ENCODE data around the gene RNF220. TPM values are rescaled to one million over a fixed set of nuclear protein-coding genes. Genes with fewer than 3 reads are reported as not detected.

RNF220 gene
- total and polyA plus RNA-seq, 2 donors from 2014 or later = 66.9 to 69.0 TPM

GRCh38 chr1:44631333-44631646, 226.2 kb downstream of the RNF220 start:
- Histone ChIP-seq H3K27me3 (ENCODE audit: control insufficient read depth, insufficient read depth, low read length) (no peaks in the 10 kb centered on the region), H3K9me3 (ENCODE audit: control insufficient read depth in 2 of 3, insufficient read depth in 1 of 3, low read length in 3 of 3) (no peaks in the 10 kb centered on the region), H3K4me3 (ENCODE audit: low read length in 3 of 3) (peak overlapping the region; percentile 55 to 85 (median 60)), H3K36me3 (ENCODE audit: control insufficient read depth in 2 of 3, insufficient read depth in 3 of 3, low read length in 3 of 3) (peaks cover 4 to 17% (median 6%) of the 10 kb centered on the region in 3 donors), H3K27ac (ENCODE audit: low read depth in 2 of 2, low read length in 2 of 2) (peak overlapping the region; percentile 83 to 89), H3K4me1 (ENCODE audit: control insufficient read depth in 2 of 3, insufficient read depth in 2 of 3, low read depth in 1 of 3, low read length in 3 of 3) (peaks cover 0 to 20% (median 15%) of the 10 kb centered on the region in 3 donors), H3K9ac (ENCODE audit: low read length in 3 of 3) (peak overlapping the region; percentile 2 to 87 (median 7))
- FAIRE-seq (no peak), DNase-seq (no peak)
- TF ChIP-seq CTCF (IDR thresholded peaks at IDR 0.05; ENCODE audit: borderline replicate concordance, extremely low read depth, insufficient read depth) = no peak
- intact Hi-C loops (cut with DNase I) = no loop called here

GRCh38 chr1:44631647-44632539, 226.8 kb downstream of the RNF220 start:
- intact Hi-C loops (cut with DNase I) = no loop called here
- DNase-seq (peak; percentile 91 to 97 (median 94)), FAIRE-seq (no peak)
- Histone ChIP-seq H3K4me3 (ENCODE audit: low read length in 3 of 3) (peak overlapping the region; percentile 55 to 85 (median 60)), H3K27me3 (ENCODE audit: control insufficient read depth, insufficient read depth, low read length) (no peaks in the 10 kb centered on the region), H3K9ac (ENCODE audit: low read length in 3 of 3) (peak overlapping the region; percentile 9 to 88 (median 87)), H3K36me3 (ENCODE audit: control insufficient read depth in 2 of 3, insufficient read depth in 3 of 3, low read length in 3 of 3) (peaks cover 4 to 22% (median 12%) of the 10 kb centered on the region in 3 donors), H3K27ac (ENCODE audit: low read depth in 2 of 2, low read length in 2 of 2) (peak overlapping the region; percentile 83 to 89), H3K4me1 (ENCODE audit: control insufficient read depth in 2 of 3, insufficient read depth in 2 of 3, low read depth in 1 of 3, low read length in 3 of 3) (peaks cover 0 to 20% (median 15%) of the 10 kb centered on the region in 3 donors), H3K9me3 (ENCODE audit: control insufficient read depth in 2 of 3, insufficient read depth in 1 of 3, low read length in 3 of 3) (no peaks in the 10 kb centered on the region)
- no peak for TF ChIP-seq CTCF (IDR thresholded peaks at IDR 0.05; ENCODE audit: borderline replicate concordance, extremely low read depth, insufficient read depth)

GRCh38 chr1:44632598-44632997, 227.5 kb downstream of the RNF220 start:
- intact Hi-C loops (cut with DNase I) = no loop called here
- Histone ChIP-seq H3K9me3 (ENCODE audit: control insufficient read depth in 2 of 3, insufficient read depth in 1 of 3, low read length in 3 of 3) (no peaks in the 10 kb centered on the region), H3K36me3 (ENCODE audit: control insufficient read depth in 2 of 3, insufficient read depth in 3 of 3, low read length in 3 of 3) (peaks cover 4 to 26% (median 15%) of the 10 kb centered on the region in 3 donors), H3K27me3 (ENCODE audit: control insufficient read depth, insufficient read depth, low read length) (no peaks in the 10 kb centered on the region), H3K4me1 (ENCODE audit: control insufficient read depth in 2 of 3, insufficient read depth in 2 of 3, low read depth in 1 of 3, low read length in 3 of 3) (peaks cover 0 to 20% (median 15%) of the 10 kb centered on the region in 3 donors), H3K27ac (ENCODE audit: low read depth in 2 of 2, low read length in 2 of 2) (peak overlapping the region in 1 of 2 donors; percentile 25), H3K4me3 (ENCODE audit: low read length in 3 of 3) (peak overlapping the region; percentile 44 to 69 (median 56)), H3K9ac (ENCODE audit: low read length in 3 of 3) (peak overlapping the region; percentile 9 to 88 (median 79))
- FAIRE-seq (no peak), DNase-seq (no peak)
- TF ChIP-seq CTCF (IDR thresholded peaks at IDR 0.05; ENCODE audit: borderline replicate concordance, extremely low read depth, insufficient read depth) = no peak

Data from kidney (tissue), 14 donors.